GDM1 (cell line): ENCODE results near the gene PRAMEF13.
"Not testable (repeated sequence)": the region's sequence is repeated elsewhere in the genome, so short reads cannot be mapped to it uniquely, and the experiment has no call there.

Experiments used
- DNase-seq: peaks from one replicate; lab custom pipeline; 2025; lab: John Stamatoyannopoulos, UW

PRAMEF13 gene

GRCh38 chr1:13171548-13171947 is 29.7 kb downstream of the PRAMEF13 start, which contains the start of gene PRAMEF9:
PRAMEF9 (plus strand) TSS chr1:13171848; CDS start chr1:13175281, 3,433 bp downstream.
- DNase-seq = not testable (repeated sequence)

GRCh38 chr1:13165531-13165930 is 35.7 kb downstream of the PRAMEF13 start, which contains the start of gene HNRNPCL4:
HNRNPCL4 (minus strand) TSS chr1:13165631; CDS start chr1:13165467, 164 bp downstream.
- not testable (repeated sequence) for DNase-seq

- DNase-seq = not testable (repeated sequence)
Measured at GRCh38 chr1:13155909-13156308, 45.3 kb downstream of the PRAMEF13 start, which contains the start of gene PRAMEF26. PRAMEF26 (minus strand) TSS chr1:13156009; CDS start chr1:13153095, 2,914 bp downstream.
